ENCODE results near the gene PRDM16. TPM values are rescaled to one million over a fixed set of nuclear protein-coding genes. Genes with fewer than 3 reads are reported as not detected.

The PRDM16 gene
- total and polyA plus RNA-seq, 4 donors = 0.05 to 0.67 (median 0.19) TPM

GRCh38 chr1:3411806-3412205 is 342.8 kb downstream of the PRDM16 start:
- H3K4me3 ChIP-seq (ENCODE audit: low read depth in 1 of 3, low read length in 3 of 3) = no peak overlapping the region
- H3K27ac ChIP-seq (ENCODE audit: low read depth in 1 of 2, low read length in 2 of 2) = no peak overlapping the region
- no peak overlapping the region for H3K9ac ChIP-seq (ENCODE audit: low read depth in 1 of 2, low read length in 2 of 2)
- H3K27me3 ChIP-seq (ENCODE audit: control insufficient read depth in 4 of 4, insufficient read depth in 4 of 4, low read length in 3 of 4) = no peaks in the 10 kb centered on the region
- 85% methylated on average over 30 of the region's 30 CpGs for WGBS
- no peaks in the 10 kb centered on the region for H3K4me1 ChIP-seq (ENCODE audit: control insufficient read depth in 4 of 4, insufficient read depth in 4 of 4, low read length in 3 of 4)
- peaks cover 0 to under 1% (median 0%) of the 10 kb centered on the region in 4 donors for H3K9me3 ChIP-seq (ENCODE audit: control insufficient read depth in 4 of 4, low read length in 3 of 4)
- DNase-seq (ENCODE audit: low spot score) = no peak
- TF ChIP-seq SP1 (IDR thresholded peaks at IDR 0.05) = no peak
- H3K36me3 ChIP-seq (ENCODE audit: control insufficient read depth in 4 of 4, insufficient read depth in 3 of 4, low read depth in 1 of 4, low read length in 3 of 4) = no peaks in the 10 kb centered on the region

DNA sequence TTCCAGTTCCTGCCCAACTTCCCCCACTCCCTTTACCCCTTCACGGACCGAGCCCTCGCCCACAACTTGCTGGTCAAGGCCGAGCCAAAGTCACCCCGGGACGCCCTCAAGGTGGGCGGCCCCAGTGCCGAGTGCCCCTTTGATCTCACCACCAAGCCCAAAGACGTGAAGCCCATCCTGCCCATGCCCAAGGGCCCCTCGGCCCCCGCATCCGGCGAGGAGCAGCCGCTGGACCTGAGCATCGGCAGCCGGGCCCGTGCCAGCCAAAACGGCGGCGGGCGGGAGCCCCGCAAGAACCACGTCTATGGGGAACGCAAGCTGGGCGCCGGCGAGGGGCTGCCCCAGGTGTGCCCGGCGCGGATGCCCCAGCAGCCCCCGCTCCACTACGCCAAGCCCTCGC is 343.4 kb downstream of the PRDM16 start:
- H3K4me3 ChIP-seq (ENCODE audit: low read depth in 1 of 3, low read length in 3 of 3) = no peak overlapping the region
- no peaks in the 10 kb centered on the region for H3K36me3 ChIP-seq (ENCODE audit: control insufficient read depth in 4 of 4, insufficient read depth in 3 of 4, low read depth in 1 of 4, low read length in 3 of 4)
- no peak overlapping the region for H3K27ac ChIP-seq (ENCODE audit: low read depth in 1 of 2, low read length in 2 of 2)
- H3K4me1 ChIP-seq (ENCODE audit: control insufficient read depth in 4 of 4, insufficient read depth in 4 of 4, low read length in 3 of 4) = no peaks in the 10 kb centered on the region
- no peak overlapping the region for H3K9ac ChIP-seq (ENCODE audit: low read depth in 1 of 2, low read length in 2 of 2)
- no peak for TF ChIP-seq NR2F2 (IDR thresholded peaks at IDR 0.05)
- no peak for TF ChIP-seq RAD21 (IDR thresholded peaks at IDR 0.05)
- TF ChIP-seq GABPA (IDR thresholded peaks at IDR 0.05 in 1 of 2, conservative IDR thresholded peaks at IDR 0.05 in 1 of 2) = no peak
- TF ChIP-seq FOXA1 (IDR thresholded peaks at IDR 0.05) = no peak
- no peak for TF ChIP-seq SP1 (IDR thresholded peaks at IDR 0.05)
- TF ChIP-seq HNF4G (IDR thresholded peaks at IDR 0.05) = no peak
- TF ChIP-seq MAX (IDR thresholded peaks at IDR 0.05) = no peak
- no peak for TF ChIP-seq FOXA2 (IDR thresholded peaks at IDR 0.05)
- no peak for TF ChIP-seq EGR1 (IDR thresholded peaks at IDR 0.05; ENCODE audit: low read depth in 2 of 2)
- TF ChIP-seq ATF3 (IDR thresholded peaks at IDR 0.05) = no peak
- no peak for TF ChIP-seq REST (IDR thresholded peaks at IDR 0.05)
- no peak for TF ChIP-seq JUND (IDR thresholded peaks at IDR 0.05)
- TF ChIP-seq YY1 (IDR thresholded peaks at IDR 0.05) = no peak
- no peak for TF ChIP-seq HNF4A (conservative IDR thresholded peaks at IDR 0.05)
- 91% methylated on average over 33 of the region's 33 CpGs for WGBS
- peaks cover 0 to 4% (median 2%) of the 10 kb centered on the region in 4 donors for H3K9me3 ChIP-seq (ENCODE audit: control insufficient read depth in 4 of 4, low read length in 3 of 4)
- H3K27me3 ChIP-seq (ENCODE audit: control insufficient read depth in 4 of 4, insufficient read depth in 4 of 4, low read length in 3 of 4) = no peaks in the 10 kb centered on the region
- no peak for DNase-seq (ENCODE audit: low spot score)

- no peak for DNase-seq (ENCODE audit: low spot score)
- no peak overlapping the region for H3K27ac ChIP-seq (ENCODE audit: low read depth in 1 of 2, low read length in 2 of 2)
Observed at GRCh38 chr1:3413975-3414710, 345.1 kb downstream of the PRDM16 start.

More at GRCh38 chr1:3413975-3414710, 345.1 kb downstream of the PRDM16 start:
- 91% methylated on average over 34 of the region's 34 CpGs for WGBS
- Histone ChIP-seq H3K4me3 (ENCODE audit: low read depth in 1 of 3, low read length in 3 of 3) (no peak overlapping the region), H3K27me3 (ENCODE audit: control insufficient read depth in 4 of 4, insufficient read depth in 4 of 4, low read length in 3 of 4) (no peaks in the 10 kb centered on the region), H3K9me3 (ENCODE audit: control insufficient read depth in 4 of 4, low read length in 3 of 4) (peaks cover 0 to 4% (median 2%) of the 10 kb centered on the region in 4 donors), H3K4me1 (ENCODE audit: control insufficient read depth in 4 of 4, insufficient read depth in 4 of 4, low read length in 3 of 4) (no peaks in the 10 kb centered on the region), H3K36me3 (ENCODE audit: control insufficient read depth in 4 of 4, insufficient read depth in 3 of 4, low read depth in 1 of 4, low read length in 3 of 4) (no peaks in the 10 kb centered on the region), H3K9ac (ENCODE audit: low read depth in 1 of 2, low read length in 2 of 2) (no peak overlapping the region)
- TF ChIP-seq JUND (IDR thresholded peaks at IDR 0.05) = no peak
- no peak for TF ChIP-seq MAX (IDR thresholded peaks at IDR 0.05)
- no peak for TF ChIP-seq RXRA (IDR thresholded peaks at IDR 0.05)
